Esophagus mucosa (tissue), 1 donor: ENCODE measurements around the gene SARM1. TPM values are rescaled to one million over a fixed set of nuclear protein-coding genes. Genes with fewer than 3 reads are reported as not detected.
A peak's percentile ranks its signal among the peaks of the same experiment; 100 is the strongest.

Experiments
- ATAC-seq: fragments of 200-7000 bp; cut with Tn5 transposase; one replicate; pipeline ENCODE4 v1.9.1; 2020
- total RNA-seq: library from RNA; stranded (reverse); gene quantifications from one replicate; pipeline ENCODE4 v1.2.4, GENCODE V29; 2023
- donor health status: DM: yes; HTN: yes; CAD: no.

SARM1 gene
- total RNA-seq, 1 donor from 2014 or later: 1.6 TPM

DNA sequence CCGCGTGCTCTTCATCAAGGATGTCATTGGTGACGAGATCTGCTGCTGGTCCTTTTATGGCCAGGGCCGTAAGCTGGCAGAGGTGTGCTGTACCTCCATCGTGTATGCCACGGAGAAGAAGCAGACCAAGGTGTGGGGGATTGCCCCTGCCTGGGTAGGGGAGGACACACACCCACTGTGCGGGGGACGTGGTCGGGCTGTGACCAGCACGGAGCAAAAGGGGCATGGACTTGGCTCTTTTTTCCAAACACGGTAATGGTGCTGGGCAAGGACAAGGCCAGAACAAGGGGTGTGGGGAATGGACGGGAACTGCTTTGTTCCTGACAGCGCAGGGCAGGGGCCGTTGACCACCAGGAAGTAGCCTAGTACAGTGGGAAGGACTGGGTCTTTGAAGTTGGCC is 29.2 kb upstream of the SARM1 start:
- ATAC-seq: no peak

DNA sequence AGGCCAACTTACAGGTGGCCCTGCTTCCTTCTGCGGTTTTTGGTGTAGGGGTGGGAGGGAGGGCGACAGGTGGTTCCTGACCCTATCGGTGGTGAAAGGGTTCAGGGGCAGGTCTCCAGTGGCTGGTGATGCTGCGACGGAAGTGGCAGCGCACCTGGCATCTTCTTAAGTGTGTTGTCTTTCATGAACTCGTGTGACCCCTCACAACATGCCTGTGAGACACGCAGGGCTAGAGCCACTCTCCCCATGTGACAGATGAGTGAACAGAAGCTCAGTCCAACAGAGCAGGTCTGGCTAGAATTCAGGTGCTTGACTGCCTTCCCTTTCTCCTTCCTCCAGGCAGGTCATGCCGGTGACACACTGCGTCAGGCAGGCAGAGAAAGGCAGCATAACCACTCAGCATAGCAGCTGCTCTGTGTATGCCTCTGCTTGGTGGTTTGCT is 28.0 kb upstream of the SARM1 start:
- ATAC-seq: peak; percentile 67

- peak; percentile 2 for ATAC-seq
Measured at GRCh38 chr17:28344011-28344410, 27.5 kb upstream of the SARM1 start.

GRCh38 chr17:28344435-28344901 is 27.0 kb upstream of the SARM1 start:
- ATAC-seq: no peak

DNA sequence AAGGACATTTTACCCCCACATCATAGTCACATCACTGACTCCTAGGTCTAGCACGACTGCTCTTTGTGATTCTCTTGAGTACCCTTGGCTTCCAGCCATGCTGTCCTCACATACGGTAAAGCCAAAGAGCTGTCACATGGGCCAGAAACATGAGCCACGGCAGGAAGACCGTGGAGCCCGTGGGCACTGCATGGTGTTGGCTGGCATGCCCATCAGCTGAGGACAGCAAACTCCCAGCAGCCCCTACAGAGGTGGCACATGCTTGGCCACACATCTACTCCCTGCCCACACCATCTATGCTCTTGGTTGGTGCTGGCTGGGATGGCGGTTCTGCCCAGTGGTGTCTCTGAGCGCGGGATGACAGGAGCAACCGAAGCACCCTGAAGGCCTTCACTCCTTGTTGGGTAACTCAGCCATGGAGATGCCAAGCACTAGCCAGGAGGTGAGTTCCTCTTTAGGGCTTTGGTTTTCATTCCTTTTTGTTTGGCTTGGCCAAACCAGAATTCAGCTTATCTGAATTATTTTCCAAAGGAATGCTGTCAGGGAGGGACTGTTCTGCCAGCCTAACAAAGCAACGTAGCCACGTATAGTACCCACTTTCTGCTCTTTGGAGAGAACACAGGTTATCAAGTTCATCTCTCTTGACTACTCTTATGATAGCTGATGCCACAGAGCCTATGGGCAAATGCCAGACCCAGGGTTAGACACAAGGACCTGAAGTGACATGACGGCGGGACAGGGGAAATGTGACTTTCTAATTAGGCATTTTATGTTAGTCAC is 25.9 kb upstream of the SARM1 start:
- no peak for ATAC-seq

GRCh38 chr17:28346199-28346580 is 25.3 kb upstream of the SARM1 start:
- no peak for ATAC-seq

GRCh38 chr17:28346746-28347246 is 24.7 kb upstream of the SARM1 start:
- no peak for ATAC-seq

GRCh38 chr17:28347261-28347891 is 24.1 kb upstream of the SARM1 start:
- peak; percentile 56 for ATAC-seq

- no peak for ATAC-seq
Measured at GRCh38 chr17:28348979-28349378, 22.5 kb upstream of the SARM1 start.

- no peak for ATAC-seq
Measured at GRCh38 chr17:28350271-28350670, 21.2 kb upstream of the SARM1 start.

DNA sequence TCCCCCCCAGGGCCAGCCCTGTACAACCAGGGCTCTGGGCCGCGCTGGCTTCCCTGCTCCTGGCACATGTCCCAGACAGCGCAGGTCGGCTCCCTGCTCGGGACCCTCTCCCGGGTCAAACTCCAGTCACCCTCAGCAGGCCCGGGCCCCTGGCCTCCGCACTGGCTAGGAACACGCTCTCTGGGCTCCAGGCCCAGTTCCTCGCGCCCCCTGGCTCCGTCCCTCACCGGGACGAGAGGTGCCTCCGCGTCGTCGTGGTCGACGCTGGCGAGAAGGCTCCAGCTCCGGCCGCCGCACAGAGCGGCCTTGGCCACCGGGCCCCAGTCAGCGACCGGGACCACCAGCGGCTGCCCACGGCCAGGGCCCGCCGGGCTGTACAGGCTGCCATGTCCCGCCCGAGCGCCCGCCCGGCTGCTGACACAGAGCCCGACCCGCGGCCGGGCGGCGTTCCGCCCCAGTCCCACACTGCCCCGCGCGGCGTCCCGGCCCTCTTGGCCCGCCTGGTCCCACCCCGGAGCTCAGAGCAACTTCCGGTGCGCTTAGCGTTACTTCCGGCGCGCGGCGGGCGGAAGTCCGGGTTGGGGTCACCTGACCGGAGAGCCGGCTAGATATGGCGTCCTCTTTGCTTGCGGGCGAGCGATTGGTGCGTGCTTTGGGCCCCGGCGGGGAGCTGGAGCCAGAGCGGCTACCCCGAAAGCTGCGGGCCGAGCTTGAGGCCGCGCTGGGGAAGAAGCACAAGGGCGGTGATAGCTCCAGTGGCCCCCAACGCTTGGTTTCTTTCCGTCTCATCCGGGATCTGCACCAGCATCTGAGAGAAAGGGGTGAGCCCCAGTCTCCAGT is 14.2 kb upstream of the SARM1 start, which contains the start of gene POLDIP2:
POLDIP2 (minus strand) TSS at position 467 of the 840 bp plus-strand sequence; CDS start at position 388, 79 bp downstream.
- ATAC-seq: peak; percentile 99

- no peak for ATAC-seq
Measured at GRCh38 chr17:28357901-28358197, 13.6 kb upstream of the SARM1 start.

- ATAC-seq: no peak
Measured at GRCh38 chr17:28363186-28363585, 8.3 kb upstream of the SARM1 start.

DNA sequence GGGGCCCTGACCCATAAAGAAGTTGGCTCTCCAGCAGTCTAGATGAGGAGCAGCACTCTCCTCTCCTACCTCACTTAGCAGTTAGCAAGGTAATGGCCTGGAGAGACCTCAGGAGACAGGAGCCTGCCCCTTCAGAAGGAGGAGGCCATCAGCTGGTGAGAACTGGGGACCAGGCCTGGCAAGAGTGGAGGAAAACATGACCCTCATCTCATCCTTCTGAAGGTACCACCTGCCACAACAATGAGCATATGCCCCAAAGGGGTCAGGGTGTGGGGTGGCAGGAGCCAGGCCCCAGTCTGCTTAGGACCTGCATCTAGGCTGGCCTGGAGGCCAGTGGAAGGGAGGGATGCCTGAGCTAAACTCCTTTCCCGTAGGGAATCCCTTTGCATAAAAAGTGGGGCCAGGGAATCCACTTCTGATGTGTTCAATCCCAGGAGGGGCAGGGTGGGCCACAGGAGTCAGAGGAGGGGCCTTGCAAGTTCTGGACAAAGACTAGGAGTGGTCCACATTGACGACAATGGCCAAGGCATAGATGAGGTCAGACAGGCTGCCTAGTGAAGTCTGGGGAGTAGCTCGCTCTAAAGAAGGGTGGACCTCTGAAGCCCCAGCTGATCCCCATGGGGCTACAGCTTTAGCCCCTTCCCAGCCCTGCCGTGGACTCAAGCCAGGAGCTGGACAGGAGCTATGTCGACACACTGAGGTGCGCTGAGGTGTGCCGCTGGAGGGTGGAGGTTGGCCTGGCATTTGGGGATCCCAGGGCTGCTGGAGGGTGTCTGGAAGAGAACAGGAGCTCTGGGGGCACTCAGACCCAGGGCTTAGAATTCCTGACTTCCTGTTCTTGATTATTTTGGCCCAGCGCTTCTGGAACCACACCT is 7.5 kb upstream of the SARM1 start:
- no peak for ATAC-seq

- no peak for ATAC-seq
Measured at GRCh38 chr17:28364665-28365363, 6.7 kb upstream of the SARM1 start, which contains the start of gene SEBOX. SEBOX (minus strand) TSS chr17:28365199; CDS start chr17:28365151, 48 bp downstream.

DNA sequence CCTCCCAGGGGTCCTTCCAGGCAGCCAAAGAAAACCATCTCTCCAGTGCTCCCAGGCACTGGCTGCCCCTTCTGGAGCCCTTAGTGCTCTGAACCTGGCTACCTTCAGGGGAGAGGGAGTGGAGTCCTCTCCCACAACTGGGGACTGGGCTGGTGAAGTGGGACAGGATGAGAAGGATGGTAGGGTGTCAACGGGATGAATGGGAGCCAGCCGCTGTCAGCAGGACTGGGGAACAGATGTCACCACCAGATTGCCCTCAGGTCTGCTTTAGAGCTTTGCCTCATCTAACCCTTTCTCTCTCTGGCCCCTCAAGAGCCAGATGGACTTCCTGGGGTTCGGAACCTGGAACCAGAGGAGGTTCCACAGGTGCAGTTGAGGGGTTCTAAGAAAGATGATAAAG is 6.0 kb upstream of the SARM1 start:
- no peak for ATAC-seq

DNA sequence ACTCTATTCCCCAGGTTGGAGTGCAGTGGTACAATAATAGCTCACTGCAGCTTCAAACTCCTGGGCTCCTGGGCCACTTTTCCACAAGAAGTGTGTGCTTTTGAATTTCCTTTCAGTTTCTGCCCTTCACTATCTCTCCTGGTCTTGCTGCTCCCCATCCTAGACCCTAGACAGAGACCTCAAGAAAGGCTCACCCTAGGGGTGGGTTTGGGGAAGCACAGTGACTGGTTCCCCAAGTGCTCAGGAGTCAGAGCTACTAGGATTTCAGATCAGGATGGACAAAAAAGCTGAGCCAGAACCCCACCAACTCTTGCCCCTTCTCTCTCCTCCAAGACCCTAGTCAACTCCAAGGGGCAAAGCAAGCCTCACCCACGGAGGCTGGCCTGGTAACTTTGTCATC is 4.9 kb upstream of the SARM1 start:
- no peak for ATAC-seq

DNA sequence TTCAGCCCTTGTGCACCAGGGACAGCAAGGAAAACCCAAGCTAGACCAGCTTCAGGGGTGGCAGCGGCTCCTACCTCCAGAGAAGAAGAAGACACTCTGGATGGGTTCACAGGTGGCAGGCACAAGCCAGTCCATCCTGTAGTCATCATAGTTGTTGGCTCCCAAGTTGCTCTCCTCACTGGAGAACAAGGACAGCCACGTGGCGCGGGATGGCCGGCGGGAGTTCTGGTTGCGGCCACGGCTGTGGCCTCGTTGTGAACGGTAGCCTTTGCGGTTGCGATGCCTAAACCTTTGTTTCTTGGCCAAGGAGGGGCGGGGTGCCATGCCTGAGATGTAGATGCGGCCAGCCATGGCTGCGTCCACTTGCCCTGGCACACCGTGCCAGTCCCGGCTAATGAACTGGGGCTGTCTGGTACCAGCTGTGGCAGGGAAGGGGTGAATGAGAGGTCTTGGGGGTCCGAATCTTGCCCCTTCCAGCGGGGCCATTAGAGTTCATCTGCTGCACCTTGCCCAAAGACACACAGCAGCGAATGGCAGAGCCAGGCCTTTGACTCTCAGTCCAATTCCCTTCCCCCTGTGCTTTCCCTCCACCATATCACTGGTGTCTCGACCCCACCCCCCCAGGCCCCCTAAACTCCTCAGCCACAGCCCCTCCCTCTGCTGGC is 3.7 kb upstream of the SARM1 start:
- ATAC-seq: no peak

GRCh38 chr17:28368306-28368831 is 3.1 kb upstream of the SARM1 start:
- no peak for ATAC-seq

- no peak for ATAC-seq
Measured at GRCh38 chr17:28368915-28369683, 2.4 kb upstream of the SARM1 start.
